Middle frontal gyrus (tissue), 1 donor: ENCODE results near the gene ZDHHC3.
"Not testable (repeated sequence)": the region's sequence is repeated elsewhere in the genome, so short reads cannot be mapped to it uniquely, and the experiment has no call there.

Source experiments
- DNase-seq: peaks from one replicate; pipeline ENCODE4 v3.0.0-alpha.2; 2015; ENCODE audit warnings: low spot score; ENCODE audit errors: extremely low spot score

The ZDHHC3 gene

GRCh38 chr3:44963571-44964325 is 12.2 kb downstream of the ZDHHC3 start:
- no peak for DNase-seq

DNA sequence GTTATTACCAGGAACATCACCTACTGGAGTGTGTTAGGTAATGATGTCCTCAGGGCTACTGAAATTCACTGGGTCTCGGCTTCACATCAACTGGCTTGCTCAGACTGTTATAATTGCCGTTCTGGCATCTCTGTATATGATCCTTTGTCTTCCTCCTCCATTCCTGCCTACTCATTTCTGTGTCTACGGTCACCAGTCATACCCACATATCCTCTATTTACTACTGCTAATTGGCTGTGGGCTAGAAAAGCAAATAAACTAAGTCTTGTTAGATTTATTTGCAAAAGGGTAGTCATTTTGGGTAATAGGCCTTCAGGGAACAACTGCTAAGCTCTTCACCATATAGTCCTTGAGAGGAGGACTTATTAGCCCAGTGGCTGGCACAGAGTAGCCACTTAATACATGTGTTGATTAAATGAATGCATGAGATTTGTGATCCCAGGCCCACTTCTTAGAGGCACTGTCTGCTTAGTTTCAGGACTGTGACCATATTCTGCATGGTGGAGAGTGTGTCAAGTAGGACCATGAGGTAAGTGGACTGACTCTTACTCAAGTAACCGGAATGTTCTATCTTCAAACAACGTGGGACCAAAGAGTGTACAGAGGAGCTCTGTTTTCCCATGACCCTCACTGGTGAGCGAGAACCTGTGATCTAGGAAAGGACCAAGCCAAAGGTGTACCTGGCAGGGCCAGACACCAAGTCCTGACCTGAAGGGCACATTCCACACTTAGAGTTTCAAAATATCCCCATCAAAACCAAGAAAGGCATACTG is 13.2 kb downstream of the ZDHHC3 start:
- no peak for DNase-seq

DNA sequence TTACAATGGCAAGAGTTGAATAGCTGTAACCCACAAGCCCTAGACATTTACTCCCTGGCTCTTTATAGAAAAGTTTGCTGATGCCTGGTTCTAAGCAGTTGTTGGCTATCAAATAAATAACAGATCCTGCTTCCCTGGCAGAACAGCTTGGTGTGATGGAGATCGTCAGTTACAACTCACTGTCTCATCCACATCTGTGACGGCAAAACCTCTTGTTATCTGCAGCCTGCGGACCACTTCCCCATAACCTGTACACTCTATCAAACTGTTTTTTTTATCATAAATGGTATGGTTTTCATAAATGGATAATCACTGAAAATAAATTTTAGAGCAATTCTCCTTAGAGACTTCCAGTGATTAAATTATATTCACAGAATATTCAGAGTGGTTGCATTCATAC is 14.1 kb downstream of the ZDHHC3 start:
- no peak for DNase-seq

- no peak for DNase-seq
Measured at GRCh38 chr3:44960387-44961026, 15.5 kb downstream of the ZDHHC3 start.

GRCh38 chr3:44958386-44958785 is 17.6 kb downstream of the ZDHHC3 start:
- no peak for DNase-seq

GRCh38 chr3:44957986-44958385 is 18.0 kb downstream of the ZDHHC3 start:
- DNase-seq = no peak

DNA sequence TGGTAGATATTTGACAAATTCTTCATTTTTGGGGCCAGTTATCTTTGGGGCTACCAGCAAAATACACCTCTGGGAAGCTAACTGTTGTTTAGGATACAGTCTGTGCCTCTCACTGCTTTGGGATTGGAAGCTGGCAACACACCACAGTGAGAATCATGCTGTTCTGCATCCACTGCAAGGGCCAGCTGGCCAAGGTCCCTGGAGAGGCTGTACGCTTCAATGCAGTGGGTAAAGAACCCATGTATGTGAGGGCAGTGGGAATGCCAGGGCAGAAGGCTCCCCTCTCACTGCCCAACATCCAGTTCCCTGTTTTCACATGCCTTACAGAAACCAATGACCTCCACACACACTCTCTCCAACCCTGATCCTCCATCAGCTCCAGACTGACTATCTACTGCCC is 20.1 kb downstream of the ZDHHC3 start:
- no peak for DNase-seq

DNA sequence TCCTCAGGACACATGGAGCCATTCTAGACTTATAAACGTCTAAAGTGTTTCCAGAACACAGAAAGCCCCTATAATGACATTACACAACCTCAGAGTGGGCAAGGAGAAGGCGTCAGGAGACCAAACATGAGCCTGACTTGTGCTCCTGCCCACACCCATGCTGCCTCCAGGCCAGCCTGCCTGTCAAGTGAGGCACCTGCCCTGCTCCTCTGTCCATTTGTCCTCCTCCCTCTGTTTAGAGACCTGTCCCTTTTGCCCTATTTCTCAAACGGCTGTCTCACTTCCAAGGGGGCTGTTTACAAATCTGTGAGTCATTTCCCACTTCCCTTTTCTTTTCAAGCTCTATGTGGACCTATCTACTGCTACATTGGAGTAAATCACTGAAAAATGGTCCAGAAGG is 21.0 kb downstream of the ZDHHC3 start:
- DNase-seq = no peak

- no peak for DNase-seq
Measured at GRCh38 chr3:44954304-44954703, 21.7 kb downstream of the ZDHHC3 start.

- DNase-seq = no peak
Measured at GRCh38 chr3:44952689-44953088, 23.3 kb downstream of the ZDHHC3 start.

- DNase-seq = no peak
Measured at GRCh38 chr3:44950275-44950734, 25.7 kb downstream of the ZDHHC3 start.

GRCh38 chr3:44949770-44950169 is 26.2 kb downstream of the ZDHHC3 start:
- not testable (repeated sequence) for DNase-seq

DNA sequence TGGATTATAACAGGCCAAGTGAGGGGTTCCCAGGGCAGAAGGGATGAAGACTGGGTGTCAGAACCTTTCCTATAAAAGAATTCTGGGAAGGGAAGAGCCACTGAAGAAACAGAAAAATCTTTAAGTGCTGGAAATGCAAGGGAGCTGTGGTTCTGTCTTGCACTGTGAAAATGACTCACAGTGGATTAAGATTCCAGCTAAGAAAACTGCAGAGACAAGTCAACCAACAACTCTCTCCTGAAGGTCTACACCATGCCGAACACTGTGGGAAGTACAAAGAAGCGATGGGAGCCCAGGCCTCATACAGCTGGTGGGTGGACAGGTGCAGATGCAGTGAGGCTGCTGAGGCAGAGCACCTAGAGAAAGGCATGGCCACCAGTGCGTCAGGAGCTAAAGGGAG is 27.7 kb downstream of the ZDHHC3 start:
- no peak for DNase-seq

DNA sequence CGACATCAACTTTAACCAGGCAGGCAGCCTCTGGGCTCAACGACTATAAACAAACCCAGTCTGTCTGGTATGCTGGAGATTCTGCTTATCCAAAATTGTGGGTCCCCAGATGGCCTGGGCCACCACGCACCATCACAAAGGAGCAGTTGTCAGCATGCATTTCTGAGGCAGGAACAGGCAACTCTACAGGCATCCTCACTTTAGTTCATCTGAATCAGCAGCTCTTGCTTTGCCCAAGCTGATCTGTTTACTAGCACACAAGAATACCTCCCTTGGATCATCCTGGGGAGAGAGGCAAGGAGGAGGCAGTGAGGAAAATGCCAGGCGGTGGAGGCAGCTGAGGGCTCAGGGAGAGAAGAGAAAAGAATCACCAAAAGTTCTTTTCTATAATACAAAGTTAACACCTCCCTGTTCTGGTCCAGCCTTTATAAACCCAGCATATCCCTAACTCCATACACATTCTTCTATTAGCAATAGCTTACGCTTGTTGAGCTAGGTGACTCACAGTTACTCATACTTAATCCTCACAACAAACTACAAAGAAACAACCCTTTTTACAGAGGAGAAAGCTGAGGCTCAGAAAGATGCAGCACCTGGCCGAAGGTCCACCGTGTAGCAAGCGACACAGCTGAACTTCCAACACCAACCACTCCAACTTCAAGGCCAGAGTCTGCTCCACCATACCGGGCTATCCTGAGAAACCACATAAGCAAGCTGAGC is 33.6 kb downstream of the ZDHHC3 start:
- DNase-seq = no peak

- DNase-seq = no peak
Measured at GRCh38 chr3:44939581-44940036, 36.4 kb downstream of the ZDHHC3 start.

DNA sequence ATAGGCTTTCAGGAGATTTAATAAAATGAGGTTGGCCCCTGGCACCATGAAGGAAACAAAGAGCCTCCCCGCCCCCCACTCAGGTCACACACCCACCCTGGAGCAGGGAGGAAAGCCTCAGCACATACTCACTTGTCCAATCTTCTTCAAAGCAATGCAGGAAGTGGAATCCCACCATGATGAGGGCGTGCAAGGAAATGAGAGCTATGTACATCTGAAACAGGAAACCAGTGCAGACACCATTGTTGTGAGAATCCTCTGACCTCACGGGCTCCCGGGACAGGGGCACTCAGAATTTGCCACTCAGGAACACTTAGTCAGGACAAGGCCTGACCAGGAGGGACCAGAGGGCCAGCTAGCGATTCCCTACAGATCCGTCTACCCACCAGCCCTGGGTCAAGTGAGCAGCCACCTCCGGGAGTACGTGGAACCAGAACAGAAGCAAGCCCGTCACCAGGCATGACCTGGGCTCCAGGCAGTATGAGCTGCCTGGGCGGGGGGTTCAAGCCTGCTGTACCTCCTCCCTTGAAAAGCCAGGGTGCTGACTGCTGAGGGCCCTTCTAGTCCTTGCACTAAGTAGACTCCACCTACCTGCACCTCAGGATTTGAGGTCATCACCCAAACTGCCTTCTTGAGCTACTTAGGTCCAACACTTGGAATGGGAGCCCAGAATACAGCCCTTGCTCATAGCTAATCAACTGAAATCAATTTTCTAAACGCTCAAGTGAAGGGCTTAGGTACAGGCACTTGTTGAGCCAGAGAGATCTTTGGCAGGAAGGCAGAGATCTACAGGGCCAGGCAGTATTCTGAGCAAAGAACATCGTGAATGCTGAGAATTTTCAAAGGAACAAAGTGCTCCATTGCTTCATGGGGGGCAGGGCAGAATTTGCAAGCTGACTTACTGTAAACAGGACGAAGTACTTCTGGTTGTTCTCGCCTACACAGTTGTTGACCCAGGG is 42.7 kb downstream of the ZDHHC3 start:
- no peak for DNase-seq

DNA sequence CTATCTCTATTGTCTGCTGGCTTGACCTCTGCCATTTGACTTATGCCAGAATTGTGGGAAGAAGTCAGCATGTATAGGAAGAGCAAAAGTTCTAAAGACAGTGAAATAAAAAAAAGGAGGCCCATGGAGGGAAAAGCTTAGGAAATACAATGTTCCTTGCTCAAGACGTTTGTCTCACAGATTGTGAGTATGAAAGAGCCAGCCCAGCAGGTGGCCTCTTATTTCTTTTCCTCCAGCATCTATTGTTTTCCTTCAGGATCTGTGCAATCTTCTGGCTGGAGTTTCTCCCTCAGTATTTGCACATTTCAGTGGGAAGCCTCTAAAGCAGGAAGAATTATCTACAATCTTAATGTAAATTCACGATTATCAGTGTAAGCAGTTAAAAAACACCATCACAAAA is 43.7 kb downstream of the ZDHHC3 start:
- DNase-seq = no peak

- no peak for DNase-seq
Measured at GRCh38 chr3:44931791-44932190, 44.2 kb downstream of the ZDHHC3 start.

DNA sequence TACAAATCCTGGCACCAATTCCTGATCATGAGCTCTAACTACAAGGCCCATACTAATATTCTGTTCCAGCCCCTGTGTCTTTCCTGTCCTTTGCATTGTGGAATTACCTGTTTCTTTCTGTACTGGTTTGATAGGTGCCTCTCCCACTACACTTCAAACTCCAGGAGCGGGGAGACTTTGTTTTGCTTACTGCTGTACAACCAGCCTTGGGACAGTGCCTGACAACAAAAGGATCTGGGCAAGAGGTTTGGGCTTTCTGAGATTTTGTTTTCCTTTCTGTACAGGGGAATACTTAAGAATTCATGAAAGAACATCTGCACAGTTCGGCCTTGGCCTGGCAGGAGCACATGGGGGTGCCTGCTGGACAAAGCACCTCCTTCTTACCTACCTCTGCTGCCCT is 45.1 kb downstream of the ZDHHC3 start:
- no peak for DNase-seq

DNA sequence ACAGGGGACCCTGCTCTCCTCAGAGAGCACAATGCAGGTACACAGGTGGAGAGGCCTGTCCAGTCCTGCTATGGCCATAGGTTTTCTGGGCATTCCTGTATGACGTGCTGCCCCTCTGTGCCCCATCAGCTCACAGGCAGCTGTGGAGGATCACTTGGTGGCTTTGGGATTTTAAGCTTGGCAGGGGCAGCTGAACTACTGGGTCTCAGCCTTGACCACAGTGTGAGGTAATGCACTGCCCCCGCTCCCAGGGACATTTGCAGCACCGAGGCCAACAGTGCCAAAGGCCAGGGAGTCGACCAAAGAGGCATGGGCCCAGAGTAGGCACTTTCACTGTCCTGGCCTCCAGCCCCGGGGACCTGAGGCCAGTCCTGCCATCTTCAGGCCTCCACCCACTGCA is 46.2 kb downstream of the ZDHHC3 start:
- no peak for DNase-seq
